ENCODE data around the gene PALB2. TPM values are rescaled to one million over a fixed set of nuclear protein-coding genes. Genes with fewer than 3 reads are reported as not detected.
A peak's percentile ranks its signal among the peaks of the same experiment; 100 is the strongest.
"Not testable (repeated sequence)": the region's sequence is repeated elsewhere in the genome, so short reads cannot be mapped to it uniquely, and the experiment has no call there.

PALB2 gene
- total and polyA plus RNA-seq, 12 donors = 2.5 to 8.6 (median 4.7) TPM

- intact Hi-C loops (cut with DNase I) = no loop called here
- peak overlapping the region; percentile 70 to 99 (median 87) for H3K4me3 ChIP-seq
- TF ChIP-seq CTCF (IDR thresholded peaks at IDR 0.05) = no peak
- H3K36me3 ChIP-seq = peaks cover 0 to 62% (median 27%) of the 10 kb centered on the region in 9 donors
- DNase-seq (no peak), ATAC-seq (no peak)
- H3K4me1 ChIP-seq = peaks cover 11 to 32% (median 24%) of the 10 kb centered on the region in 9 donors
- 1 to 2% methylated on average over 8 of the region's 8 CpGs for WGBS, 2 donors
- no peaks in the 10 kb centered on the region for H3K9me3 ChIP-seq
- peak overlapping the region in 9 of 10 donors; percentile 70 to 94 (median 84) for H3K27ac ChIP-seq
- H3K27me3 ChIP-seq = no peaks in the 10 kb centered on the region
Measured at GRCh38 chr16:23640615-23640930, 537 bp downstream of the PALB2 start.

GRCh38 chr16:23635958-23636357 is 5.2 kb downstream of the PALB2 start:
- DNase-seq = no peak
- Histone ChIP-seq H3K4me3 (no peak overlapping the region), H3K9me3 (no peaks in the 10 kb centered on the region), H3K27ac (no peak overlapping the region), H3K27me3 (no peaks in the 10 kb centered on the region), H3K36me3 (peaks cover 0 to 69% (median 21%) of the 10 kb centered on the region in 9 donors), H3K4me1 (peaks cover 7 to 14% (median 9%) of the 10 kb centered on the region in 9 donors)
- ATAC-seq = no peak
- TF ChIP-seq CTCF (IDR thresholded peaks at IDR 0.05) = no peak
- intact Hi-C loops (cut with DNase I) = no loop called here

- peaks cover 0 to 2% (median 0%) of the 10 kb centered on the region in 9 donors for H3K4me1 ChIP-seq
- no peak overlapping the region for H3K27ac ChIP-seq
- H3K27me3 ChIP-seq = no peaks in the 10 kb centered on the region
- no peak for DNase-seq
- peaks cover 0 to 81% (median 32%) of the 10 kb centered on the region in 9 donors for H3K36me3 ChIP-seq
- WGBS, 2 donors = 95 to 98% methylated on average over 4 of the region's 4 CpGs
- no peak for ATAC-seq
- H3K9me3 ChIP-seq = no peaks in the 10 kb centered on the region
- intact Hi-C loops (cut with DNase I) = no loop called here
- H3K4me3 ChIP-seq = no peak overlapping the region
- TF ChIP-seq CTCF (IDR thresholded peaks at IDR 0.05) = no peak
Measured at GRCh38 chr16:23634461-23635036, 6.6 kb downstream of the PALB2 start.

GRCh38 chr16:23631874-23632273 is 9.2 kb downstream of the PALB2 start:
- H3K9me3 ChIP-seq; H3K27me3 ChIP-seq; ATAC-seq; DNase-seq; H3K4me1 ChIP-seq; H3K4me3 ChIP-seq; H3K27ac ChIP-seq; intact Hi-C loops (cut with DNase I): not testable (repeated sequence)
- 98% methylated on average over 3 of the region's 3 CpGs for WGBS, 2 donors
- peaks cover 0 to 92% (median 49%) of the 10 kb centered on the region in 9 donors for H3K36me3 ChIP-seq

GRCh38 chr16:23629516-23629915 is 11.6 kb downstream of the PALB2 start:
- no peaks in the 10 kb centered on the region for H3K9me3 ChIP-seq
- H3K27me3 ChIP-seq = no peaks in the 10 kb centered on the region
- H3K4me1 ChIP-seq = no peaks in the 10 kb centered on the region
- ATAC-seq = no peak
- no peak overlapping the region for H3K4me3 ChIP-seq
- peaks cover 0 to 92% (median 33%) of the 10 kb centered on the region in 9 donors for H3K36me3 ChIP-seq
- 94% methylated on average over 8 of the region's 8 CpGs for WGBS, 2 donors
- no peak for DNase-seq
- H3K27ac ChIP-seq = no peak overlapping the region
- intact Hi-C loops (cut with DNase I) = no loop called here
- no peak for TF ChIP-seq CTCF (IDR thresholded peaks at IDR 0.05)

Measured in heart right ventricle (tissue), 16 donors.